Measurements from ENCODE around the gene TMEM263. TPM values are rescaled to one million over a fixed set of nuclear protein-coding genes. Genes with fewer than 3 reads are reported as not detected.
A peak's percentile ranks its signal among the peaks of the same experiment; 100 is the strongest.

The TMEM263 gene
- total and polyA plus RNA-seq, 9 of the 15 experiments (the other 6 are each of a cell fraction or from before 2014, with no cell fraction given): 12.6 to 36.7 (median 24.4) TPM

DNA sequence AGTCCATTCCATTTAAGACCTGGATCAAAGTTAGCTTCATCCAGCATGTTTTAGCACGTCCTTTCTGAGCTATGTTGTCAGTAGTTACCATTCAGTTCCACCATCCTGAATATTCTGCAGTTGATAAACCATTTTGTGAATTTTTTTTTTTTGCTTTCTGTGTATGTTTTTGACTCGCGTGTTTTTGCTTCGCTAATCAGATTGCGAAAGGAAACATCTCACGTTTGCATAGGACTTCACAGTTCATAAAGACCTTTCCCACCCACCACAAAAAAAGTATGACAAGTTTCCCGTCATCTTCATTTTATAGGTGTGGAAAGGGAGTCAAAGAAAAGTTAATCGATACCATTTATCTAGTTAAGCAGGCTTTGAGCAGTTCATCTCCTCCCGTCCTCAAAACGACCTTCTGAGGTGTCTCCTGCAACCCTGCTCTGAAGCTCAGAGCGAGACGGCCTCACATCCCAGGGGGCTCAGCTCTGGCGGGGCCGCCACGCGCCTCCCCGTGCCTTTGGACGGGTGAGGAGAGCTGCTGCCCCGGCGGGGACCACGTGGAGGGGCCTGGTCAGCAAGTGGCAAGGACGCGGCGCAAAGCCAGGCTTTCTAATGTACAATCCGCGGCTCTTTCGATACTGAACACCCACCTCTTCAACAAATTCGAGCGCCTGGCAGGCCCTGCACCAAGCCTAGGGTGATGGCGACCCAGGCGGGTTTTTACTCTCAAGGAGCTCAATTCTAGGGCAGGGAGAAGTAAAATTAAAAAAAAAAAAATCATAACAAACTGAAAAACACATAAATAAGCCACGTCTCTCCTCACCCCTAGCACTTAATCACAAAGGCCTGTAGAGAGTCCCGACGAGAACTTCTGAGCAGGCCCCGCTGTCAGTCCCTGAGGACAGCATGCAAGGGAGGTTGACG, 988 bp upstream of the TMEM263 start (continued):
- TF ChIP-seq ZSCAN32 (CRISPR knock-in tag; IDR thresholded peaks at IDR 0.05) (no peak), GABPA (tag; conservative IDR thresholded peaks at IDR 0.05; ENCODE audit: low read depth) (no peak), CCNT2 (IDR thresholded peaks at IDR 0.05; ENCODE audit: borderline replicate concordance, extremely low read depth, insufficient read length, low read depth, low read length) (peak; percentile 51), PHTF2 (CRISPR knock-in tag; IDR thresholded peaks at IDR 0.05) (no peak), ZBTB7A (IDR thresholded peaks at IDR 0.05; ENCODE audit: borderline replicate concordance, control insufficient read depth, low read depth, low read length) (no peak), GATA2 (CRISPR knock-in tag; IDR thresholded peaks at IDR 0.05) (no peak), RBBP5 (IDR thresholded peaks at IDR 0.05; ENCODE audit: borderline replicate concordance, insufficient read depth, low read length, poor library complexity, severe bottlenecking) (peak; percentile 19), ZNF354B (CRISPR knock-in tag; IDR thresholded peaks at IDR 0.05) (no peak), ZNF121 (CRISPR knock-in tag; conservative IDR thresholded peaks at IDR 0.05) (no peak), FOXK1 (CRISPR knock-in tag; IDR thresholded peaks at IDR 0.05; ENCODE audit: borderline replicate concordance) (peak; percentile 19; the same call in 1 of the 2 replicates), PHF21A (IDR thresholded peaks at IDR 0.05; ENCODE audit: borderline replicate concordance, low read depth) (no peak), SMC3 (conservative IDR thresholded peaks at IDR 0.05; ENCODE audit: insufficient read depth, low read depth, low read length) (no peak), SETDB1 (IDR thresholded peaks at IDR 0.05; ENCODE audit: low read length) (no peak), POLR2AphosphoS5 (IDR thresholded peaks at IDR 0.05; ENCODE audit: control insufficient read depth, insufficient read depth, low read depth, low read length) (no peak), SMAD1 (IDR thresholded peaks at IDR 0.05; ENCODE audit: low read depth, low read length, partially characterized antibody) (no peak)
- TF ChIP-seq, protein P1, sequence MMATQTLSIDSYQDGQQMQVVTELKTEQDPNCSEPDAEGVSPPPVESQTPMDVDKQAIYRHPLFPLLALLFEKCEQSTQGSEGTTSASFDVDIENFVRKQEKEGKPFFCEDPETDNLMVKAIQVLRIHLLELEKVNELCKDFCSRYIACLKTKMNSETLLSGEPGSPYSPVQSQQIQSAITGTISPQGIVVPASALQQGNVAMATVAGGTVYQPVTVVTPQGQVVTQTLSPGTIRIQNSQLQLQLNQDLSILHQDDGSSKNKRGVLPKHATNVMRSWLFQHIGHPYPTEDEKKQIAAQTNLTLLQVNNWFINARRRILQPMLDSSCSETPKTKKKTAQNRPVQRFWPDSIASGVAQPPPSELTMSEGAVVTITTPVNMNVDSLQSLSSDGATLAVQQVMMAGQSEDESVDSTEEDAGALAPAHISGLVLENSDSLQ (IDR thresholded peaks at IDR 0.05): peak; percentile 43; the same call in 1 of the 2 replicates
- TF ChIP-seq, protein P2, sequence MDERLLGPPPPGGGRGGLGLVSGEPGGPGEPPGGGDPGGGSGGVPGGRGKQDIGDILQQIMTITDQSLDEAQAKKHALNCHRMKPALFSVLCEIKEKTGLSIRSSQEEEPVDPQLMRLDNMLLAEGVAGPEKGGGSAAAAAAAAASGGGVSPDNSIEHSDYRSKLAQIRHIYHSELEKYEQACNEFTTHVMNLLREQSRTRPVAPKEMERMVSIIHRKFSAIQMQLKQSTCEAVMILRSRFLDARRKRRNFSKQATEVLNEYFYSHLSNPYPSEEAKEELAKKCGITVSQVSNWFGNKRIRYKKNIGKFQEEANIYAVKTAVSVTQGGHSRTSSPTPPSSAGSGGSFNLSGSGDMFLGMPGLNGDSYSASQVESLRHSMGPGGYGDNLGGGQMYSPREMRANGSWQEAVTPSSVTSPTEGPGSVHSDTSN (CRISPR knock-in tag; IDR thresholded peaks at IDR 0.05; ENCODE audit: low read depth): no peak
- TF ChIP-seq, protein P2 (tag; conservative IDR thresholded peaks at IDR 0.05; ENCODE audit: low read depth): peak; percentile 64
- TF ChIP-seq, protein P3, sequence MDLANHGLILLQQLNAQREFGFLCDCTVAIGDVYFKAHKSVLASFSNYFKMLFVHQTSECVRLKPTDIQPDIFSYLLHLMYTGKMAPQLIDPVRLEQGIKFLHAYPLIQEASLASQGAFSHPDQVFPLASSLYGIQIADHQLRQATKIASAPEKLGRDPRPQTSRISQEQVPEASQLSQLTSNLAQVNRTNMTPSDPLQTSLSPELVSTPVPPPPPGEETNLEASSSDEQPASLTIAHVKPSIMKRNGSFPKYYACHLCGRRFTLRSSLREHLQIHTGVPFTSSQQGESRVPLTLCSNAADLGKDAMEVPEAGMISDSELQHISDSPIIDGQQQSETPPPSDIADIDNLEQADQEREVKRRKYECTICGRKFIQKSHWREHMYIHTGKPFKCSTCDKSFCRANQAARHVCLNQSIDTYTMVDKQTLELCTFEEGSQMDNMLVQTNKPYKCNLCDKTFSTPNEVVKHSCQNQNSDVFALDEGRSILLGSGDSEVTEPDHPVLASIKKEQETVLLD (IDR thresholded peaks at IDR 0.05): no peak
- TF ChIP-seq, protein P4, sequence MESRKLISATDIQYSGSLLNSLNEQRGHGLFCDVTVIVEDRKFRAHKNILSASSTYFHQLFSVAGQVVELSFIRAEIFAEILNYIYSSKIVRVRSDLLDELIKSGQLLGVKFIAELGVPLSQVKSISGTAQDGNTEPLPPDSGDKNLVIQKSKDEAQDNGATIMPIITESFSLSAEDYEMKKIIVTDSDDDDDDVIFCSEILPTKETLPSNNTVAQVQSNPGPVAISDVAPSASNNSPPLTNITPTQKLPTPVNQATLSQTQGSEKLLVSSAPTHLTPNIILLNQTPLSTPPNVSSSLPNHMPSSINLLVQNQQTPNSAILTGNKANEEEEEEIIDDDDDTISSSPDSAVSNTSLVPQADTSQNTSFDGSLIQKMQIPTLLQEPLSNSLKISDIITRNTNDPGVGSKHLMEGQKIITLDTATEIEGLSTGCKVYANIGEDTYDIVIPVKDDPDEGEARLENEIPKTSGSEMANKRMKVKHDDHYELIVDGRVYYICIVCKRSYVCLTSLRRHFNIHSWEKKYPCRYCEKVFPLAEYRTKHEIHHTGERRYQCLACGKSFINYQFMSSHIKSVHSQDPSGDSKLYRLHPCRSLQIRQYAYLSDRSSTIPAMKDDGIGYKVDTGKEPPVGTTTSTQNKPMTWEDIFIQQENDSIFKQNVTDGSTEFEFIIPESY (CRISPR knock-in tag; IDR thresholded peaks at IDR 0.05): no peak
